Neutrophil (primary cell): ENCODE data around the gene LCP1.

ENCODE experiments used
- H3K27ac ChIP-seq: fragments of 200-600 bp; sonication (generic); 2 replicates; pipeline ENCODE4 v1.5.1; 2016; ENCODE audit warnings: mild to moderate bottlenecking, moderate library complexity
- H3K27me3 ChIP-seq: fragments of 200-600 bp; sonication (generic); 2 replicates; pipeline ENCODE4 v1.6.0; 2016; ENCODE audit warnings: mild to moderate bottlenecking
- H3K36me3 ChIP-seq: fragments of 200-600 bp; sonication (generic); 2 replicates; pipeline ENCODE4 v1.5.1; 2017
- H3K4me1 ChIP-seq, 2 experiments: fragments of 200-600 bp in 1 of 2; sonication (generic) in 1 of 2; 1 replicate in 1 of 2; 2 replicates in 1 of 2; pipeline versions ENCODE4 v1.5.1 to v1.6.1; 2013 to 2016; ENCODE audit warnings: low read depth in 1 of 2, low read length in 1 of 2, mild to moderate bottlenecking in 1 of 2, moderate library complexity in 1 of 2; ENCODE audit not compliant: control insufficient read depth in 1 of 2, insufficient read depth in 1 of 2
- H3K4me3 ChIP-seq, 2 experiments: fragments of 200-600 bp in 1 of 2; sonication (generic) in 1 of 2; 1 replicate in 1 of 2; 2 replicates in 1 of 2; pipeline ENCODE4 v1.5.1; 2013 to 2016; ENCODE audit warnings: low read depth in 1 of 2, low read length in 1 of 2, mild to moderate bottlenecking in 1 of 2, moderate library complexity in 1 of 2
- H3K9me3 ChIP-seq: fragments of 200-600 bp; sonication (generic); 2 replicates; pipeline ENCODE4 v1.5.1; 2016
- TF ChIP-seq, protein P1 (sequence below): fragments of 200-600 bp; sonication (generic); IDR thresholded peaks from 2 replicates; pipeline ENCODE4 v1.5.1; 2016; ENCODE audit warnings: antibody characterized with exemption

Gene LCP1

DNA sequence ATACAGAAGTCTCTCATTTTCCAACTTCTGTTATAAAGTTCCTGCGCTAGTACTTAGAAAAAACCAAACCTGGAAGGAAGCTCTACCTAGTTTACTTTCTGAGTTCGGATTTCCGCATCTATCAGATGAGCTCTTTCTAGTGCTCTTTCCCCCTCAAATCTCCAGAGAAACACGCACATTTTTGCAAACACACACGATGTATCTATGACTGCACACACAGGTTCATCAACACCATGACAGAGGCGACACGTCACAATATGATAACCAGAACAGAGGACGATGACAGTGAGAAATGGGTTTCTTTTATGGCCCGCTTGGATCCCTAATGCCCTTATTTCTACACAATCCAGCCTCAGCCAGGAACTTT, 29.1 kb upstream of the LCP1 start:
- H3K27ac ChIP-seq, result peak overlapping the region; percentile 20
- H3K4me1 ChIP-seq, result peaks cover 15 to 18% of the 10 kb centered on the region in 2 experiments
- TF ChIP-seq, protein P1, sequence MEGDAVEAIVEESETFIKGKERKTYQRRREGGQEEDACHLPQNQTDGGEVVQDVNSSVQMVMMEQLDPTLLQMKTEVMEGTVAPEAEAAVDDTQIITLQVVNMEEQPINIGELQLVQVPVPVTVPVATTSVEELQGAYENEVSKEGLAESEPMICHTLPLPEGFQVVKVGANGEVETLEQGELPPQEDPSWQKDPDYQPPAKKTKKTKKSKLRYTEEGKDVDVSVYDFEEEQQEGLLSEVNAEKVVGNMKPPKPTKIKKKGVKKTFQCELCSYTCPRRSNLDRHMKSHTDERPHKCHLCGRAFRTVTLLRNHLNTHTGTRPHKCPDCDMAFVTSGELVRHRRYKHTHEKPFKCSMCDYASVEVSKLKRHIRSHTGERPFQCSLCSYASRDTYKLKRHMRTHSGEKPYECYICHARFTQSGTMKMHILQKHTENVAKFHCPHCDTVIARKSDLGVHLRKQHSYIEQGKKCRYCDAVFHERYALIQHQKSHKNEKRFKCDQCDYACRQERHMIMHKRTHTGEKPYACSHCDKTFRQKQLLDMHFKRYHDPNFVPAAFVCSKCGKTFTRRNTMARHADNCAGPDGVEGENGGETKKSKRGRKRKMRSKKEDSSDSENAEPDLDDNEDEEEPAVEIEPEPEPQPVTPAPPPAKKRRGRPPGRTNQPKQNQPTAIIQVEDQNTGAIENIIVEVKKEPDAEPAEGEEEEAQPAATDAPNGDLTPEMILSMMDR, result no peak
- H3K9me3 ChIP-seq, result no peaks in the 10 kb centered on the region
- no peaks in the 10 kb centered on the region for H3K27me3 ChIP-seq
- H3K36me3 ChIP-seq, result no peaks in the 10 kb centered on the region
- H3K4me3 ChIP-seq, result peak overlapping the region; percentile 60 to 67

- Histone ChIP-seq H3K27ac (peak overlapping the region; percentile 20), H3K4me3 (peak overlapping the region in 1 of 2 experiments; percentile 60), H3K9me3 (no peaks in the 10 kb centered on the region), H3K27me3 (no peaks in the 10 kb centered on the region), H3K36me3 (no peaks in the 10 kb centered on the region), H3K4me1 (peaks cover 15 to 18% of the 10 kb centered on the region in 2 experiments)
- TF ChIP-seq, protein P1, result no peak
Observed at GRCh38 chr13:46210362-46211083, 28.5 kb upstream of the LCP1 start.

- H3K36me3 ChIP-seq, result no peaks in the 10 kb centered on the region
- TF ChIP-seq, protein P1, result no peak
- H3K27me3 ChIP-seq, result no peaks in the 10 kb centered on the region
- no peak overlapping the region for H3K27ac ChIP-seq
- no peak overlapping the region for H3K4me3 ChIP-seq
- peaks cover 18 to 23% of the 10 kb centered on the region in 2 experiments for H3K4me1 ChIP-seq
- H3K9me3 ChIP-seq, result no peaks in the 10 kb centered on the region
Observed at GRCh38 chr13:46207828-46208227, 25.9 kb upstream of the LCP1 start.

- TF ChIP-seq, protein P1, result no peak
- Histone ChIP-seq H3K27me3 (no peaks in the 10 kb centered on the region), H3K4me1 (peaks cover 13 to 17% of the 10 kb centered on the region in 2 experiments), H3K4me3 (no peak overlapping the region), H3K27ac (no peak overlapping the region), H3K9me3 (no peaks in the 10 kb centered on the region), H3K36me3 (no peaks in the 10 kb centered on the region)
Observed at GRCh38 chr13:46206143-46206542, 24.2 kb upstream of the LCP1 start.

DNA sequence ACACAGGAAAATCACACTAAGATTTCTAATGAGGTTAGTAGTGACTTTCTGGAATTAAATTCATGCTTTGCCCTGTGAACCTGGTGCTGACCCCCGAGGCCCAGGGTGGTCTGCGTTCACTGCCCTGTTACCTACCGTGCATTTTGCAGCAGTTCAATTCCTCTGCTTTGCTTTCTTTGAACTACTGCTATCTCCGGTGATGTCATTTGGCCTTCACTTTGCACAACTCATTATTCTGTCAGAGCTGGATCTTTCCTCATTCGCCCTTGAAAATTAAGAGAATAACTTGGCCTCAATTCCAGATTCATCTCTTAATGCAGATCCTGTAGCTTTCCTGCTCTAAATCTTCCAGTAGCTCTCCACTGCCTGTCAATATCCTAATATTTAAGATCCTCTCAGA, 21.0 kb upstream of the LCP1 start:
- TF ChIP-seq, protein P1, result no peak
- Histone ChIP-seq H3K27me3 (no peaks in the 10 kb centered on the region), H3K36me3 (no peaks in the 10 kb centered on the region), H3K27ac (no peak overlapping the region), H3K9me3 (no peaks in the 10 kb centered on the region), H3K4me3 (no peak overlapping the region), H3K4me1 (peaks cover 22 to 25% of the 10 kb centered on the region in 2 experiments)
